Mucosa of rectum (tissue), 2 donors: Measurements from ENCODE around the gene AHCY.
"Not testable (repeated sequence)": the region's sequence is repeated elsewhere in the genome, so short reads cannot be mapped to it uniquely, and the experiment has no call there.

ENCODE experiments used
- H3K27ac ChIP-seq, 2 donors: one replicate each; pipeline ENCODE4 v1.7.0; 2013; ENCODE audit warnings: inconsistent platforms in 2 of 2, low read depth in 2 of 2, low read length in 2 of 2
- H3K27me3 ChIP-seq, 2 donors: one replicate each; pipeline ENCODE4 v1.7.0; 2013; ENCODE audit warnings: low read length in 2 of 2; ENCODE audit not compliant: control insufficient read depth in 2 of 2, insufficient read depth in 2 of 2
- H3K36me3 ChIP-seq, 2 donors: one replicate each; pipeline ENCODE4 v1.7.0; 2013; ENCODE audit warnings: low read length in 2 of 2; ENCODE audit not compliant: control insufficient read depth in 2 of 2, insufficient read depth in 2 of 2
- H3K4me1 ChIP-seq, 2 donors: one replicate each; pipeline ENCODE4 v1.7.0; 2013; ENCODE audit warnings: low read length in 2 of 2, mild to moderate bottlenecking in 1 of 2; ENCODE audit not compliant: control insufficient read depth in 2 of 2, insufficient read depth in 2 of 2
- H3K4me3 ChIP-seq, 2 donors: one replicate each; pipeline ENCODE4 v1.7.0; 2013; ENCODE audit warnings: low read length in 2 of 2
- H3K9ac ChIP-seq, 2 donors: one replicate each; pipeline ENCODE4 v1.7.0; 2013; ENCODE audit warnings: low read length in 2 of 2, low read depth in 1 of 2, mild to moderate bottlenecking in 1 of 2
- H3K9me3 ChIP-seq, 2 donors: one replicate each; pipeline ENCODE4 v1.7.0; 2013; ENCODE audit warnings: low read length in 2 of 2; ENCODE audit not compliant: control insufficient read depth in 2 of 2
- donor health status: healthy.
- donor health status: Normal muscosa, but diverticular disease.

AHCY gene

GRCh38 chr20:34337982-34338726 lies 35.0 kb upstream of the AHCY start:
- H3K27me3 ChIP-seq = no peaks in the 10 kb centered on the region
- no peaks in the 10 kb centered on the region for H3K36me3 ChIP-seq
- H3K9ac ChIP-seq = no peak overlapping the region
- peak overlapping the region in 1 of 2 donors; percentile 4 for H3K27ac ChIP-seq
- peaks cover 0 to 4% of the 10 kb centered on the region in 2 donors for H3K4me1 ChIP-seq
- H3K4me3 ChIP-seq = peak overlapping the region in 1 of 2 donors; percentile 11
- no peaks in the 10 kb centered on the region for H3K9me3 ChIP-seq

- Histone ChIP-seq H3K4me1 (peaks cover 3% of the 10 kb centered on the region in 2 donors), H3K4me3 (no peak overlapping the region)
Measured at GRCh38 chr20:34337544-34337943, 34.4 kb upstream of the AHCY start.

GRCh38 chr20:34334654-34335407 lies 31.7 kb upstream of the AHCY start:
- Histone ChIP-seq H3K36me3 (no peaks in the 10 kb centered on the region), H3K9me3 (no peaks in the 10 kb centered on the region), H3K27ac (no peak overlapping the region), H3K27me3 (no peaks in the 10 kb centered on the region), H3K9ac (no peak overlapping the region), H3K4me1 (peaks cover 3% of the 10 kb centered on the region in 2 donors), H3K4me3 (no peak overlapping the region)

More at GRCh38 chr20:34337544-34337943, 34.4 kb upstream of the AHCY start:
- Histone ChIP-seq H3K9me3 (no peaks in the 10 kb centered on the region), H3K27ac (no peak overlapping the region), H3K9ac (no peak overlapping the region), H3K27me3 (no peaks in the 10 kb centered on the region), H3K36me3 (no peaks in the 10 kb centered on the region)

GRCh38 chr20:34333786-34334185 lies 30.6 kb upstream of the AHCY start:
- H3K4me1 ChIP-seq = peaks cover 3% of the 10 kb centered on the region in 2 donors
- no peaks in the 10 kb centered on the region for H3K36me3 ChIP-seq
- H3K9me3 ChIP-seq = no peaks in the 10 kb centered on the region
- no peaks in the 10 kb centered on the region for H3K27me3 ChIP-seq
- no peak overlapping the region for H3K27ac ChIP-seq
- no peak overlapping the region for H3K9ac ChIP-seq
- H3K4me3 ChIP-seq = no peak overlapping the region

- H3K4me3 ChIP-seq = no peak overlapping the region
- peaks cover 3% of the 10 kb centered on the region in 2 donors for H3K4me1 ChIP-seq
- no peaks in the 10 kb centered on the region for H3K9me3 ChIP-seq
- H3K36me3 ChIP-seq = no peaks in the 10 kb centered on the region
- no peak overlapping the region for H3K9ac ChIP-seq
- no peaks in the 10 kb centered on the region for H3K27me3 ChIP-seq
- H3K27ac ChIP-seq = no peak overlapping the region
Measured at GRCh38 chr20:34332262-34332920, 29.2 kb upstream of the AHCY start.

- Histone ChIP-seq H3K27me3 (no peaks in the 10 kb centered on the region), H3K9me3 (no peaks in the 10 kb centered on the region), H3K9ac (no peak overlapping the region), H3K4me1 (peaks cover 3% of the 10 kb centered on the region in 2 donors), H3K4me3 (no peak overlapping the region), H3K27ac (no peak overlapping the region), H3K36me3 (no peaks in the 10 kb centered on the region)
Measured at GRCh38 chr20:34331838-34332237, 28.7 kb upstream of the AHCY start.

- not testable (repeated sequence) for H3K9me3 ChIP-seq, H3K9ac ChIP-seq, H3K27me3 ChIP-seq, H3K36me3 ChIP-seq, H3K4me1 ChIP-seq, H3K27ac ChIP-seq, H3K4me3 ChIP-seq
Measured at GRCh38 chr20:34330861-34331544, 27.8 kb upstream of the AHCY start.

GRCh38 chr20:34328928-34329677 lies 25.9 kb upstream of the AHCY start:
- Histone ChIP-seq H3K36me3 (no peaks in the 10 kb centered on the region), H3K27me3 (no peaks in the 10 kb centered on the region), H3K4me3 (no peak overlapping the region), H3K9me3 (no peaks in the 10 kb centered on the region), H3K27ac (no peak overlapping the region), H3K9ac (no peak overlapping the region), H3K4me1 (peaks cover 3% of the 10 kb centered on the region in 2 donors)

- not testable (repeated sequence) for H3K36me3 ChIP-seq, H3K27ac ChIP-seq, H3K9ac ChIP-seq, H3K9me3 ChIP-seq, H3K4me1 ChIP-seq, H3K4me3 ChIP-seq, H3K27me3 ChIP-seq
Measured at GRCh38 chr20:34328207-34328606, 25.1 kb upstream of the AHCY start.
